A549 (cell line): Measurements from ENCODE around the gene AGR2.

Experiments used
- BCL3 ChIP-seq: fragments of >200 bp; sonication (Bioruptor Twin); formaldehyde crosslinking; IDR thresholded peaks from 3 replicates; pipeline ENCODE4 v1.6.1; 2016
- CEBPB ChIP-seq, 2 experiments: fragments of >200 bp in 1 of 2; sonication (Bioruptor Twin) in 1 of 2; formaldehyde crosslinking in 1 of 2; IDR thresholded peaks; 2 replicates each; pipeline ENCODE4 v1.6.1; 2012 to 2016
- CHD2 ChIP-seq: fragments of 150-350 bp; IDR thresholded peaks from 2 replicates; pipeline ENCODE4 v1.6.1; 2014; ENCODE audit warnings: low read length; ENCODE audit not compliant: partially characterized antibody
- E2F6 ChIP-seq: IDR thresholded peaks from 2 replicates; pipeline ENCODE4 v1.6.1; 2012; ENCODE audit warnings: low read depth, borderline replicate concordance
- ESRRA ChIP-seq: fragments of 150-350 bp; IDR thresholded peaks from 2 replicates; pipeline ENCODE4 v1.6.1; 2014; ENCODE audit warnings: mild to moderate bottlenecking, low read length, borderline replicate concordance
- HDAC2 ChIP-seq: fragments of 200-600 bp; sonication (generic); IDR thresholded peaks from 2 replicates; pipeline ENCODE4 v1.6.1; 2016
- HOXA7 ChIP-seq: fragments of 250-450 bp; sonication (Bioruptor Pico); IDR thresholded peaks from 2 replicates; pipeline ENCODE4 v1.5.0; 2020; ENCODE audit warnings: mild to moderate bottlenecking, moderate library complexity
- JUNB ChIP-seq: fragments of >200 bp; sonication (Bioruptor Twin); formaldehyde crosslinking; IDR thresholded peaks from 2 replicates; pipeline ENCODE4 v1.6.1; 2016
- POLR2A ChIP-seq: IDR thresholded peaks from 2 replicates; pipeline ENCODE4 v1.6.1; 2012; ENCODE audit warnings: mild to moderate bottlenecking, low read length
- RARB ChIP-seq: fragments of 250-450 bp; sonication (Bioruptor Pico); IDR thresholded peaks from 2 replicates; pipeline ENCODE4 v1.8.0; 2021; ENCODE audit warnings: mild to moderate bottlenecking, moderate library complexity
- RCOR1 ChIP-seq: fragments of 150-350 bp; IDR thresholded peaks from 2 replicates; pipeline ENCODE4 v1.6.1; 2014; ENCODE audit warnings: antibody characterized with exemption, low read length, low read depth
- SMC3 ChIP-seq: fragments of >200 bp; sonication (Bioruptor Twin); formaldehyde crosslinking; IDR thresholded peaks from 3 replicates; pipeline ENCODE4 v1.6.1; 2018; ENCODE audit warnings: inconsistent platforms
- ZNF302 ChIP-seq: fragments of 250-450 bp; sonication (Bioruptor Pico); IDR thresholded peaks from 2 replicates; pipeline ENCODE4 v1.9.0; 2021; ENCODE audit warnings: inconsistent platforms, mild to moderate bottlenecking, moderate library complexity
- TF ChIP-seq, protein P1 (sequence below): fragments of >200 bp; sonication (Bioruptor Twin); formaldehyde crosslinking; IDR thresholded peaks from 3 replicates; pipeline ENCODE4 v1.5.1; 2016

DNA sequence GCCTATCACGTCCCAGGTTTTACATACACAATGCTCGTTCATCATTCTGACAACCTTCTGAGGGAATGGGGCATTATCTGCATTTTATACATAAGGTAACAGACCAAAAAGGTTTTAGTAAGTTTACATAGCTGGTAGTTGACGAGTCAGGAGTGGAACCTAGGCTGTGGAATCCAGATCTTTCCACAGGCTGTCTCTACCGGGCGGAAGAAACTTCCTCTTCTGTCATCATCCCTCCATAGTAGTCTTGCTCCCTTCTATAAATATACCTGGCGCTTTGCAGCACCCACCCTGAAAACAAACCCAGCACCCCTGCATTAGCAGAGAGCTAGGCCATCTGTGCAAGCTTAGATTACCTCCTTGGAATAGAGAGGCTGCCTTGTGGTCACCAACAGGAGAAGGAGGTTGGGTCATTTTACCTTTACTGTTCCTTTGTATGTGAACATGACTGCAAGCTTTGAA is 49.9 kb downstream of the AGR2 start:
- TF ChIP-seq, protein P1, sequence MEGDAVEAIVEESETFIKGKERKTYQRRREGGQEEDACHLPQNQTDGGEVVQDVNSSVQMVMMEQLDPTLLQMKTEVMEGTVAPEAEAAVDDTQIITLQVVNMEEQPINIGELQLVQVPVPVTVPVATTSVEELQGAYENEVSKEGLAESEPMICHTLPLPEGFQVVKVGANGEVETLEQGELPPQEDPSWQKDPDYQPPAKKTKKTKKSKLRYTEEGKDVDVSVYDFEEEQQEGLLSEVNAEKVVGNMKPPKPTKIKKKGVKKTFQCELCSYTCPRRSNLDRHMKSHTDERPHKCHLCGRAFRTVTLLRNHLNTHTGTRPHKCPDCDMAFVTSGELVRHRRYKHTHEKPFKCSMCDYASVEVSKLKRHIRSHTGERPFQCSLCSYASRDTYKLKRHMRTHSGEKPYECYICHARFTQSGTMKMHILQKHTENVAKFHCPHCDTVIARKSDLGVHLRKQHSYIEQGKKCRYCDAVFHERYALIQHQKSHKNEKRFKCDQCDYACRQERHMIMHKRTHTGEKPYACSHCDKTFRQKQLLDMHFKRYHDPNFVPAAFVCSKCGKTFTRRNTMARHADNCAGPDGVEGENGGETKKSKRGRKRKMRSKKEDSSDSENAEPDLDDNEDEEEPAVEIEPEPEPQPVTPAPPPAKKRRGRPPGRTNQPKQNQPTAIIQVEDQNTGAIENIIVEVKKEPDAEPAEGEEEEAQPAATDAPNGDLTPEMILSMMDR = no peak
- TF ChIP-seq JUNB = no peak
- no peak for TF ChIP-seq HOXA7 (CRISPR knock-in tag)
- no peak for TF ChIP-seq RARB (CRISPR knock-in tag)
- no peak for TF ChIP-seq SMC3
- no peak for TF ChIP-seq BCL3
- TF ChIP-seq CHD2 = no peak
- TF ChIP-seq ZNF302 = no peak
- TF ChIP-seq CEBPB (IDR thresholded peaks at IDR 0.05) = no peak
- TF ChIP-seq ESRRA = no peak
- no peak for TF ChIP-seq E2F6
- TF ChIP-seq HDAC2 = no peak
- no peak for TF ChIP-seq RCOR1
- TF ChIP-seq POLR2A = no peak
